H9 (cell line): ENCODE measurements around the gene ITPK1. TPM values are rescaled to one million over a fixed set of nuclear protein-coding genes. Genes with fewer than 3 reads are reported as not detected.

Experiments
- DNase-seq: peaks from one replicate; pipeline ENCODE4 v3.0.0-alpha.2; 2017
- H2AFZ ChIP-seq: one replicate; pipeline ENCODE4 v1.6.1; 2013; ENCODE audit warnings: mild to moderate bottlenecking, low read length, control low read depth, moderate library complexity
- H2AK5ac ChIP-seq: 2 replicates; pipeline ENCODE4 v1.6.1; 2013; ENCODE audit warnings: low read length, control low read depth, mixed read lengths; ENCODE audit not compliant: insufficient read length
- H2BK120ac ChIP-seq: one replicate; pipeline ENCODE4 v1.6.1; 2013; ENCODE audit warnings: low read depth, mild to moderate bottlenecking, low read length, control low read depth, inconsistent platforms; ENCODE audit not compliant: poor library complexity, severe bottlenecking
- H2BK12ac ChIP-seq: 2 replicates; pipeline ENCODE4 v1.6.1; 2013; ENCODE audit warnings: low read length, control low read depth, mixed read lengths, low read depth; ENCODE audit not compliant: insufficient read length
- H2BK15ac ChIP-seq: 2 replicates; pipeline ENCODE4 v1.6.1; 2013; ENCODE audit warnings: low read depth, low read length, control low read depth
- H2BK20ac ChIP-seq: one replicate; pipeline ENCODE4 v1.6.1; 2013; ENCODE audit warnings: low read depth, mild to moderate bottlenecking, low read length, control low read depth, inconsistent platforms; ENCODE audit not compliant: poor library complexity, severe bottlenecking
- H2BK5ac ChIP-seq: 2 replicates; pipeline ENCODE4 v1.6.1; 2013; ENCODE audit warnings: low read length, control low read depth, mixed read lengths; ENCODE audit not compliant: insufficient read length
- H3K14ac ChIP-seq: 2 replicates; pipeline ENCODE4 v1.6.1; 2013; ENCODE audit warnings: low read length, control low read depth; ENCODE audit not compliant: insufficient read depth
- H3K18ac ChIP-seq: 2 replicates; pipeline ENCODE4 v1.6.1; 2013; ENCODE audit warnings: low read depth, mild to moderate bottlenecking, mixed read lengths, low read length, control low read depth; ENCODE audit not compliant: insufficient read length
- H3K23ac ChIP-seq: 2 replicates; pipeline ENCODE4 v1.6.1; 2013; ENCODE audit warnings: low read length, control low read depth, mixed read lengths, low read depth; ENCODE audit not compliant: insufficient read length
- H3K23me2 ChIP-seq: 2 replicates; pipeline ENCODE4 v1.6.1; 2013; ENCODE audit warnings: low read depth, mild to moderate bottlenecking, mixed read lengths, low read length, control low read depth; ENCODE audit not compliant: insufficient read length, poor library complexity, severe bottlenecking
- H3K27ac ChIP-seq: 2 replicates; pipeline ENCODE4 v1.5.1; 2013; ENCODE audit warnings: low read length, control low read depth, mixed read lengths, low read depth; ENCODE audit not compliant: insufficient read length
- H3K27me3 ChIP-seq: 2 replicates; pipeline ENCODE4 v1.6.1; 2013; ENCODE audit warnings: low read length, control low read depth, inconsistent platforms; ENCODE audit not compliant: insufficient read depth
- H3K4ac ChIP-seq: 2 replicates; pipeline ENCODE4 v1.6.1; 2013; ENCODE audit warnings: low read depth, mild to moderate bottlenecking, control low read depth, inconsistent platforms, low read length, moderate library complexity
- H3K4me1 ChIP-seq: 2 replicates; pipeline ENCODE4 v1.6.1; 2013; ENCODE audit warnings: low read length, control low read depth, inconsistent platforms; ENCODE audit not compliant: insufficient read depth
- H3K4me2 ChIP-seq: 2 replicates; pipeline ENCODE4 v1.6.1; 2013; ENCODE audit warnings: low read length, control low read depth, mixed read lengths; ENCODE audit not compliant: insufficient read length, insufficient read depth
- H3K56ac ChIP-seq: 2 replicates; pipeline ENCODE4 v1.6.1; 2013; ENCODE audit warnings: low read depth, mild to moderate bottlenecking, mixed read lengths, low read length, control low read depth; ENCODE audit not compliant: insufficient read length
- H3K79me1 ChIP-seq: 2 replicates; pipeline ENCODE4 v1.6.1; 2013; ENCODE audit warnings: low read depth, mild to moderate bottlenecking, moderate library complexity, low read length, control low read depth, inconsistent platforms; ENCODE audit not compliant: insufficient read depth, poor library complexity, severe bottlenecking
- H3K79me2 ChIP-seq: 2 replicates; pipeline ENCODE4 v1.6.1; 2013; ENCODE audit warnings: low read length, control low read depth, inconsistent platforms; ENCODE audit not compliant: insufficient read depth
- H3K9ac ChIP-seq: 2 replicates; pipeline ENCODE4 v1.6.1; 2013; ENCODE audit warnings: low read length, control low read depth, mixed read lengths; ENCODE audit not compliant: insufficient read length; ENCODE audit errors: extremely low read depth
- H3K9me3 ChIP-seq: one replicate; pipeline ENCODE4 v1.6.1; 2013; ENCODE audit warnings: low read depth, low read length, inconsistent platforms; ENCODE audit not compliant: control insufficient read depth
- H3T11ph ChIP-seq: one replicate; pipeline ENCODE4 v1.6.1; 2013; ENCODE audit warnings: mild to moderate bottlenecking, low read length, control low read depth, inconsistent platforms
- H4K20me1 ChIP-seq: one replicate; pipeline ENCODE4 v1.6.1; 2013; ENCODE audit not compliant: control insufficient read depth, insufficient read length, insufficient read depth
- H4K5ac ChIP-seq: 2 replicates; pipeline ENCODE4 v1.6.1; 2013; ENCODE audit warnings: low read depth, mild to moderate bottlenecking, mixed read lengths, low read length, control low read depth; ENCODE audit not compliant: insufficient read length
- H4K8ac ChIP-seq: replicated peaks from 2 replicates; pipeline ENCODE4 v1.6.1; 2013; ENCODE audit warnings: low read length, control low read depth, mixed read lengths, low read depth; ENCODE audit not compliant: insufficient read length
- H4K91ac ChIP-seq: 2 replicates; pipeline ENCODE4 v1.6.1; 2013; ENCODE audit warnings: low read depth, mild to moderate bottlenecking, moderate library complexity, mixed read lengths, low read length, control low read depth; ENCODE audit not compliant: insufficient read length
- H3K27ac Mint-ChIP-seq, 3 experiments: 2 replicates in 2 of 3; 3 replicates in 1 of 3; pipeline ENCODE4 v1.8.0; 2020 to 2021; ENCODE audit warnings: mixed read lengths in 3 of 3, mild to moderate bottlenecking in 1 of 3, moderate library complexity in 1 of 3
- H3K27me3 Mint-ChIP-seq: 2 replicates; pipeline ENCODE4 v1.8.0; 2021; ENCODE audit warnings: low read depth, mild to moderate bottlenecking, moderate library complexity, mixed read lengths
- H3K36me3 Mint-ChIP-seq, 3 experiments: 2 replicates in 2 of 3; 3 replicates in 1 of 3; pipeline ENCODE4 v1.8.0; 2020 to 2021; ENCODE audit warnings: low read depth in 3 of 3, mixed read lengths in 3 of 3; ENCODE audit not compliant: insufficient read depth in 1 of 3
- H3K4me1 Mint-ChIP-seq, 2 experiments: 2 replicates each; pipeline ENCODE4 v1.8.0; 2020; ENCODE audit warnings: mixed read lengths in 2 of 2
- H3K4me3 Mint-ChIP-seq, 2 experiments: 2 replicates in 1 of 2; 3 replicates in 1 of 2; pipeline ENCODE4 v1.8.0; 2020 to 2021; ENCODE audit warnings: mild to moderate bottlenecking in 2 of 2, mixed read lengths in 2 of 2, moderate library complexity in 1 of 2
- H3K9me3 Mint-ChIP-seq, 2 experiments: 2 replicates in 1 of 2; 3 replicates in 1 of 2; pipeline ENCODE4 v1.8.0; 2020; ENCODE audit warnings: mild to moderate bottlenecking in 2 of 2, mixed read lengths in 2 of 2, moderate library complexity in 1 of 2
- WGBS: extraction: QIAGEN DNeasy Blood & Tissue Kit; methylation state at CpG from one replicate; pipeline ENCODE4 v1.1.7; 2013; ENCODE audit warnings: missing lambda C conversion rate, low lambda C conversion rate, mixed read lengths; ENCODE audit not compliant: insufficient read length; ENCODE audit errors: extremely low coverage; 5-methylcytosine and 5-hydroxymethylcytosine counted together
- total RNA-seq: library from RNA; stranded (reverse); gene quantifications from 2 replicates; pipeline ENCODE4 v1.2.1, GENCODE V29; 2021
- TF ChIP-seq, protein P1 (sequence below): fragments of 200-600 bp; sonication (generic); conservative IDR thresholded peaks from 3 replicates; pipeline ENCODE4 v1.8.0; 2021; ENCODE audit warnings: antibody characterized with exemption, mild to moderate bottlenecking

Gene ITPK1
- total RNA-seq, 1 experiment from 2014 or later = 92.7 TPM

DNA sequence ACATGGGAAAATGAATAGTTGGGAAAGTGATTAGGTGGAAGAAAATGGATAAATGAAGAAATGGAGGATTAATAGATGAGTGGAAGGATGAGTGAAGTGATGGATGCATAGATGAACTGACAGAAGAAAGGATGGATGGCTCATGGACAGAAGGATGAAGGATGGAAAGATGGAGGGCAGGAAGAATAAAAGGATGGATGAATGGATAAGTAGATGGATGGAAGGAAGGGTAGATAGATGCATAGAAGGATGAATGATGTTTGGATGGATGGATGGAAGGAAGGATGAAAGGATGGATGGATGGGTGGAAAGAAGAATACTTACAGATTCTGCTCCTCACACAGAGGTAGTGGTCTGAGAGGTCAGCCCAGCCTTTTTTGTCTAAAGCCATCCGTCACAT lies 228.6 kb downstream of the ITPK1 start:
- no peaks in the 10 kb centered on the region for H3K9me3 ChIP-seq
- no peak overlapping the region for H3K23ac ChIP-seq
- Mint-ChIP-seq H3K27me3 (peaks cover 31% of the 10 kb centered on the region), H3K36me3 (no peaks in the 10 kb centered on the region; a peak in 1 of 7 replicates), H3K4me1 (no peaks in the 10 kb centered on the region), H3K27ac (no peak overlapping the region; a peak in 1 of 7 replicates), H3K9me3 (peaks cover 0 to 3% of the 10 kb centered on the region in 2 experiments), H3K4me3 (no peak overlapping the region)
- no peak overlapping the region for H2AFZ ChIP-seq
- H3T11ph ChIP-seq = no peak overlapping the region
- no peaks in the 10 kb centered on the region for H3K27me3 ChIP-seq
- H4K91ac ChIP-seq = no peak overlapping the region
- no peaks in the 10 kb centered on the region for H3K23me2 ChIP-seq
- H4K8ac ChIP-seq = no peak overlapping the region
- no peak overlapping the region for H3K27ac ChIP-seq
- no peak for DNase-seq
- WGBS = no CpG with 5 or more reads among the region's 1 CpG
- no peaks in the 10 kb centered on the region for H3K79me2 ChIP-seq
- no peak overlapping the region for H3K56ac ChIP-seq
- H2BK5ac ChIP-seq = no peak overlapping the region
- no peak overlapping the region for H3K4me2 ChIP-seq
- no peaks in the 10 kb centered on the region for H3K79me1 ChIP-seq
- no peak overlapping the region for H2BK12ac ChIP-seq
- no peak overlapping the region for H3K14ac ChIP-seq
- no peaks in the 10 kb centered on the region for H4K20me1 ChIP-seq
- TF ChIP-seq, protein P1, sequence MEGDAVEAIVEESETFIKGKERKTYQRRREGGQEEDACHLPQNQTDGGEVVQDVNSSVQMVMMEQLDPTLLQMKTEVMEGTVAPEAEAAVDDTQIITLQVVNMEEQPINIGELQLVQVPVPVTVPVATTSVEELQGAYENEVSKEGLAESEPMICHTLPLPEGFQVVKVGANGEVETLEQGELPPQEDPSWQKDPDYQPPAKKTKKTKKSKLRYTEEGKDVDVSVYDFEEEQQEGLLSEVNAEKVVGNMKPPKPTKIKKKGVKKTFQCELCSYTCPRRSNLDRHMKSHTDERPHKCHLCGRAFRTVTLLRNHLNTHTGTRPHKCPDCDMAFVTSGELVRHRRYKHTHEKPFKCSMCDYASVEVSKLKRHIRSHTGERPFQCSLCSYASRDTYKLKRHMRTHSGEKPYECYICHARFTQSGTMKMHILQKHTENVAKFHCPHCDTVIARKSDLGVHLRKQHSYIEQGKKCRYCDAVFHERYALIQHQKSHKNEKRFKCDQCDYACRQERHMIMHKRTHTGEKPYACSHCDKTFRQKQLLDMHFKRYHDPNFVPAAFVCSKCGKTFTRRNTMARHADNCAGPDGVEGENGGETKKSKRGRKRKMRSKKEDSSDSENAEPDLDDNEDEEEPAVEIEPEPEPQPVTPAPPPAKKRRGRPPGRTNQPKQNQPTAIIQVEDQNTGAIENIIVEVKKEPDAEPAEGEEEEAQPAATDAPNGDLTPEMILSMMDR = no peak
- no peaks in the 10 kb centered on the region for H3K4me1 ChIP-seq
- no peak overlapping the region for H3K18ac ChIP-seq
- no peak overlapping the region for H2BK120ac ChIP-seq
- no peak overlapping the region for H2AK5ac ChIP-seq
- no peak overlapping the region for H4K5ac ChIP-seq
- H3K4ac ChIP-seq = no peak overlapping the region
- H2BK15ac ChIP-seq = no peak overlapping the region
- H3K9ac ChIP-seq = no peak overlapping the region
- H2BK20ac ChIP-seq = no peak overlapping the region

Other genes with a start within 250 kb of the ITPK1 start
- gene CHGA, start 192.8 kb downstream of the ITPK1 start, total RNA-seq = 6.7 and 7.8 TPM in 2 replicates
- 13.6 and 14.7 TPM in 2 replicates for gene MOAP1, start 69.0 kb upstream of the ITPK1 start, total RNA-seq
- gene LYSET, start 69.4 kb upstream of the ITPK1 start, total RNA-seq = 22.3 and 26.1 TPM in 2 replicates
- gene GON7, start 91.1 kb upstream of the ITPK1 start, total RNA-seq = 6.2 and 6.8 TPM in 2 replicates
- gene UBR7, start 91.3 kb upstream of the ITPK1 start, total RNA-seq = 28.4 and 29.1 TPM in 2 replicates
- 42.4 and 44.1 TPM in 2 replicates for gene BTBD7, start 217.1 kb upstream of the ITPK1 start, total RNA-seq
- not detected in 2 replicates for gene COX8C, start 231.3 kb upstream of the ITPK1 start, total RNA-seq